ENCODE data around the gene COL17A1.

COL17A1 gene

GRCh38 chr10:104066945-104067344, 18.7 kb downstream of the COL17A1 start:
- Histone ChIP-seq H3K4ac (ENCODE audit: low read depth, low read length) (no peak overlapping the region), H3K23ac (ENCODE audit: low read length) (no peak overlapping the region), H4K8ac (ENCODE audit: low read depth, low read length) (no peak overlapping the region), H3K27ac (ENCODE audit: low read depth, low read length) (no peak overlapping the region), H2BK5ac (ENCODE audit: low read depth, low read length, poor library complexity) (no peak overlapping the region), H2AFZ (ENCODE audit: insufficient read depth, low read length, poor library complexity) (no peak overlapping the region), H3K36me3 (ENCODE audit: control insufficient read depth in 1 of 2, insufficient read depth in 2 of 2, low read length in 2 of 2) (no peaks in the 10 kb centered on the region), H3K79me2 (ENCODE audit: control insufficient read depth, insufficient read depth, low read length, poor library complexity) (no peaks in the 10 kb centered on the region), H3K4me2 (ENCODE audit: low read length) (no peak overlapping the region), H3K4me1 (ENCODE audit: control insufficient read depth in 1 of 2, insufficient read depth in 2 of 2, low read length in 2 of 2) (peaks cover 3 to 6% of the 10 kb centered on the region in 2 experiments), H3K79me1 (ENCODE audit: low read length) (no peaks in the 10 kb centered on the region), H2AK5ac (ENCODE audit: low read length) (no peak overlapping the region), H3K9ac (ENCODE audit: low read length) (no peak overlapping the region), H3K4me3 (ENCODE audit: low read depth, low read length) (no peak overlapping the region), H3K14ac (ENCODE audit: low read length) (no peak overlapping the region), H4K12ac (ENCODE audit: low read depth, low read length) (no peak overlapping the region), H2BK120ac (ENCODE audit: insufficient read depth, low read length, poor library complexity) (no peak overlapping the region), H3K9me3 (ENCODE audit: insufficient read depth, low read depth, low read length) (no peaks in the 10 kb centered on the region), H4K91ac (ENCODE audit: low read depth, low read length) (no peak overlapping the region), H2BK12ac (ENCODE audit: low read length) (no peak overlapping the region), H3K18ac (ENCODE audit: low read length) (no peak overlapping the region), H3K27me3 (ENCODE audit: insufficient read depth, low read length) (no peaks in the 10 kb centered on the region)
- WGBS (ENCODE audit: extremely low coverage, insufficient coverage, insufficient read length), result no CpG with 5 or more reads among the region's 7 CpGs
- no peak for DNase-seq

DNA sequence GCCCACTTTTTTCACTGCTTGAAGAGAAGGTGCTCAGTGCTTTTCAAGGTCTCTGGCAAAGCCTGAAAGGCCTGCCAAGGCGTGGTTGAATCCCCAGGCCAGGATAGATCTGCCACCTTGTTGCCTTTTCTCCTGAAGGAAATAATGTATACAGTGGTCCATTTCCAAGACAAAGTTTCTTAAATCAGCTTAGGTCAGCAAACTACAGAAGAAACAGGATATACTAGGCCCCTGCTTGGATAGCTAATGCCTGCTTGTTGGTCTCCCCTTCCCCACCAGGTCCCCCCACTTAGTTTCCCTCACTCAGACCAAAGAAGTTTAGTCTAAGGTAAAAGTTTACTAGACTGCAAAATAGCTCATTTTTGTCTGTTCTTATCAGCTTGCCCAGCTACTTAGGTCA, 19.9 kb downstream of the COL17A1 start:
- no peak for DNase-seq
- no CpG with 5 or more reads among the region's 1 CpG for WGBS (ENCODE audit: extremely low coverage, insufficient coverage, insufficient read length)

GRCh38 chr10:104061196-104061595, 24.5 kb downstream of the COL17A1 start:
- H3K27me3 ChIP-seq (ENCODE audit: insufficient read depth, low read length), result no peaks in the 10 kb centered on the region
- no peak overlapping the region for H4K12ac ChIP-seq (ENCODE audit: low read depth, low read length)
- no peak overlapping the region for H3K18ac ChIP-seq (ENCODE audit: low read length)
- H2BK12ac ChIP-seq (ENCODE audit: low read length), result no peak overlapping the region
- no peaks in the 10 kb centered on the region for H3K9me3 ChIP-seq (ENCODE audit: insufficient read depth, low read depth, low read length)
- no peak overlapping the region for H4K8ac ChIP-seq (ENCODE audit: low read depth, low read length)
- no peaks in the 10 kb centered on the region for H3K79me1 ChIP-seq (ENCODE audit: low read length)
- H3K4me3 ChIP-seq (ENCODE audit: low read depth, low read length), result no peak overlapping the region
- no peak overlapping the region for H3K9ac ChIP-seq (ENCODE audit: low read length)
- no peak overlapping the region for H3K14ac ChIP-seq (ENCODE audit: low read length)
- peaks cover 7 to 14% of the 10 kb centered on the region in 2 experiments for H3K4me1 ChIP-seq (ENCODE audit: control insufficient read depth in 1 of 2, insufficient read depth in 2 of 2, low read length in 2 of 2)
- H3K23ac ChIP-seq (ENCODE audit: low read length), result no peak overlapping the region
- H2BK5ac ChIP-seq (ENCODE audit: low read depth, low read length, poor library complexity), result no peak overlapping the region
- no peaks in the 10 kb centered on the region for H3K36me3 ChIP-seq (ENCODE audit: control insufficient read depth in 1 of 2, insufficient read depth in 2 of 2, low read length in 2 of 2)
- no CpG with 5 or more reads among the region's 6 CpGs for WGBS (ENCODE audit: extremely low coverage, insufficient coverage, insufficient read length)
- H3K27ac ChIP-seq (ENCODE audit: low read depth, low read length), result no peak overlapping the region
- no peak overlapping the region for H2BK120ac ChIP-seq (ENCODE audit: insufficient read depth, low read length, poor library complexity)
- no peak overlapping the region for H4K91ac ChIP-seq (ENCODE audit: low read depth, low read length)
- no peak overlapping the region for H2AK5ac ChIP-seq (ENCODE audit: low read length)
- H3K79me2 ChIP-seq (ENCODE audit: control insufficient read depth, insufficient read depth, low read length, poor library complexity), result no peaks in the 10 kb centered on the region
- DNase-seq, result no peak
- H3K4ac ChIP-seq (ENCODE audit: low read depth, low read length), result no peak overlapping the region
- H3K4me2 ChIP-seq (ENCODE audit: low read length), result no peak overlapping the region
- H2AFZ ChIP-seq (ENCODE audit: insufficient read depth, low read length, poor library complexity), result no peak overlapping the region

More for the DNA sequence above, 19.9 kb downstream of the COL17A1 start:
- H3K18ac ChIP-seq (ENCODE audit: low read length), result no peak overlapping the region
- peaks cover 7 to 14% of the 10 kb centered on the region in 2 experiments for H3K4me1 ChIP-seq (ENCODE audit: control insufficient read depth in 1 of 2, insufficient read depth in 2 of 2, low read length in 2 of 2)
- no peak overlapping the region for H3K14ac ChIP-seq (ENCODE audit: low read length)
- H3K79me1 ChIP-seq (ENCODE audit: low read length), result no peaks in the 10 kb centered on the region
- no peak overlapping the region for H3K4me3 ChIP-seq (ENCODE audit: low read depth, low read length)
- no peak overlapping the region for H3K4me2 ChIP-seq (ENCODE audit: low read length)
- H4K12ac ChIP-seq (ENCODE audit: low read depth, low read length), result no peak overlapping the region
- no peak overlapping the region for H3K23ac ChIP-seq (ENCODE audit: low read length)
- no peaks in the 10 kb centered on the region for H3K79me2 ChIP-seq (ENCODE audit: control insufficient read depth, insufficient read depth, low read length, poor library complexity)
- H3K9ac ChIP-seq (ENCODE audit: low read length), result no peak overlapping the region
- H2AK5ac ChIP-seq (ENCODE audit: low read length), result no peak overlapping the region
- no peak overlapping the region for H3K27ac ChIP-seq (ENCODE audit: low read depth, low read length)
- no peak overlapping the region for H3K4ac ChIP-seq (ENCODE audit: low read depth, low read length)
- no peak overlapping the region for H2BK120ac ChIP-seq (ENCODE audit: insufficient read depth, low read length, poor library complexity)
- no peak overlapping the region for H2AFZ ChIP-seq (ENCODE audit: insufficient read depth, low read length, poor library complexity)
- no peak overlapping the region for H2BK5ac ChIP-seq (ENCODE audit: low read depth, low read length, poor library complexity)
- H3K27me3 ChIP-seq (ENCODE audit: insufficient read depth, low read length), result no peaks in the 10 kb centered on the region
- H4K91ac ChIP-seq (ENCODE audit: low read depth, low read length), result no peak overlapping the region
- no peak overlapping the region for H2BK12ac ChIP-seq (ENCODE audit: low read length)
- no peaks in the 10 kb centered on the region for H3K9me3 ChIP-seq (ENCODE audit: insufficient read depth, low read depth, low read length)
- H4K8ac ChIP-seq (ENCODE audit: low read depth, low read length), result no peak overlapping the region
- no peaks in the 10 kb centered on the region for H3K36me3 ChIP-seq (ENCODE audit: control insufficient read depth in 1 of 2, insufficient read depth in 2 of 2, low read length in 2 of 2)

- H3K18ac ChIP-seq (ENCODE audit: low read length), result no peak overlapping the region
- peaks cover 4 to 11% of the 10 kb centered on the region in 2 experiments for H3K4me1 ChIP-seq (ENCODE audit: control insufficient read depth in 1 of 2, insufficient read depth in 2 of 2, low read length in 2 of 2)
- no peak overlapping the region for H2BK120ac ChIP-seq (ENCODE audit: insufficient read depth, low read length, poor library complexity)
- H3K4me3 ChIP-seq (ENCODE audit: low read depth, low read length), result no peak overlapping the region
- no peak overlapping the region for H4K12ac ChIP-seq (ENCODE audit: low read depth, low read length)
- no peak for DNase-seq
- H3K23ac ChIP-seq (ENCODE audit: low read length), result no peak overlapping the region
- H3K27me3 ChIP-seq (ENCODE audit: insufficient read depth, low read length), result no peaks in the 10 kb centered on the region
- no peaks in the 10 kb centered on the region for H3K36me3 ChIP-seq (ENCODE audit: control insufficient read depth in 1 of 2, insufficient read depth in 2 of 2, low read length in 2 of 2)
- H3K79me2 ChIP-seq (ENCODE audit: control insufficient read depth, insufficient read depth, low read length, poor library complexity), result no peaks in the 10 kb centered on the region
- WGBS (ENCODE audit: extremely low coverage, insufficient coverage, insufficient read length), result no CpG with 5 or more reads among the region's 4 CpGs
- no peak overlapping the region for H3K27ac ChIP-seq (ENCODE audit: low read depth, low read length)
- H3K79me1 ChIP-seq (ENCODE audit: low read length), result no peaks in the 10 kb centered on the region
- no peak overlapping the region for H2AK5ac ChIP-seq (ENCODE audit: low read length)
- no peak overlapping the region for H3K4ac ChIP-seq (ENCODE audit: low read depth, low read length)
- H3K9ac ChIP-seq (ENCODE audit: low read length), result no peak overlapping the region
- H3K9me3 ChIP-seq (ENCODE audit: insufficient read depth, low read depth, low read length), result no peaks in the 10 kb centered on the region
- no peak overlapping the region for H2BK5ac ChIP-seq (ENCODE audit: low read depth, low read length, poor library complexity)
- H4K91ac ChIP-seq (ENCODE audit: low read depth, low read length), result no peak overlapping the region
- no peak overlapping the region for H3K4me2 ChIP-seq (ENCODE audit: low read length)
- H2BK12ac ChIP-seq (ENCODE audit: low read length), result no peak overlapping the region
- H4K8ac ChIP-seq (ENCODE audit: low read depth, low read length), result no peak overlapping the region
- H3K14ac ChIP-seq (ENCODE audit: low read length), result no peak overlapping the region
- no peak overlapping the region for H2AFZ ChIP-seq (ENCODE audit: insufficient read depth, low read length, poor library complexity)
Measured at GRCh38 chr10:104059364-104059763, 26.3 kb downstream of the COL17A1 start.
